HG02870 (cell line): ENCODE measurements around the gene SMIM10L1.

ENCODE experiments used
- ATAC-seq: cut with Tn5 transposase; IDR thresholded peaks from one replicate; pipeline ENCODE4 v1.9.1; 2021; ENCODE audit warnings: mild to moderate bottlenecking, moderate library complexity; ENCODE audit not compliant: unreplicated experiment

SMIM10L1 gene

GRCh38 chr12:11183011-11183410, 12.0 kb downstream of the SMIM10L1 start:
- no peak for ATAC-seq

- no peak for ATAC-seq
Measured at GRCh38 chr12:11186837-11187236, 15.8 kb downstream of the SMIM10L1 start, which contains the start of gene TAS2R42. Gene TAS2R42 (minus strand): TSS chr12:11186937. CDS start chr12:11186937, 0 bp downstream.

GRCh38 chr12:11202811-11203210, 31.8 kb downstream of the SMIM10L1 start:
- ATAC-seq, result no peak

GRCh38 chr12:11204173-11204572, 33.2 kb downstream of the SMIM10L1 start:
- ATAC-seq, result no peak

- no peak for ATAC-seq
Measured at GRCh38 chr12:11209113-11209512, 38.1 kb downstream of the SMIM10L1 start.
